ENCODE measurements around the gene MAP7D1. TPM values are rescaled to one million over a fixed set of nuclear protein-coding genes. Genes with fewer than 3 reads are reported as not detected.

MAP7D1 gene
- total RNA-seq, 3 donors from 2014 or later = 67.4 to 78.0 (median 68.6) TPM

GRCh38 chr1:36132029-36132428 lies 23.9 kb upstream of the MAP7D1 start:
- no peaks in the 10 kb centered on the region for H3K27me3 ChIP-seq
- no peaks in the 10 kb centered on the region for H3K36me3 ChIP-seq
- H3K4me3 ChIP-seq = no peak overlapping the region
- DNase-seq (ENCODE audit: low spot score in 2 of 2) = no peak
- peaks cover 7% of the 10 kb centered on the region in 2 donors for H3K4me1 ChIP-seq
- H3K27ac ChIP-seq = no peak overlapping the region
- intact Hi-C loops (cut with DNase I; ENCODE audit: low total_unique reads) = no loop called here
- no peaks in the 10 kb centered on the region for H3K9me3 ChIP-seq
- no peak for TF ChIP-seq POLR2AphosphoS5 (IDR thresholded peaks at IDR 0.05)
- TF ChIP-seq, protein P1, sequence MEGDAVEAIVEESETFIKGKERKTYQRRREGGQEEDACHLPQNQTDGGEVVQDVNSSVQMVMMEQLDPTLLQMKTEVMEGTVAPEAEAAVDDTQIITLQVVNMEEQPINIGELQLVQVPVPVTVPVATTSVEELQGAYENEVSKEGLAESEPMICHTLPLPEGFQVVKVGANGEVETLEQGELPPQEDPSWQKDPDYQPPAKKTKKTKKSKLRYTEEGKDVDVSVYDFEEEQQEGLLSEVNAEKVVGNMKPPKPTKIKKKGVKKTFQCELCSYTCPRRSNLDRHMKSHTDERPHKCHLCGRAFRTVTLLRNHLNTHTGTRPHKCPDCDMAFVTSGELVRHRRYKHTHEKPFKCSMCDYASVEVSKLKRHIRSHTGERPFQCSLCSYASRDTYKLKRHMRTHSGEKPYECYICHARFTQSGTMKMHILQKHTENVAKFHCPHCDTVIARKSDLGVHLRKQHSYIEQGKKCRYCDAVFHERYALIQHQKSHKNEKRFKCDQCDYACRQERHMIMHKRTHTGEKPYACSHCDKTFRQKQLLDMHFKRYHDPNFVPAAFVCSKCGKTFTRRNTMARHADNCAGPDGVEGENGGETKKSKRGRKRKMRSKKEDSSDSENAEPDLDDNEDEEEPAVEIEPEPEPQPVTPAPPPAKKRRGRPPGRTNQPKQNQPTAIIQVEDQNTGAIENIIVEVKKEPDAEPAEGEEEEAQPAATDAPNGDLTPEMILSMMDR (IDR thresholded peaks at IDR 0.05) = no peak
- no peak for TF ChIP-seq POLR2A (IDR thresholded peaks at IDR 0.05)

DNA sequence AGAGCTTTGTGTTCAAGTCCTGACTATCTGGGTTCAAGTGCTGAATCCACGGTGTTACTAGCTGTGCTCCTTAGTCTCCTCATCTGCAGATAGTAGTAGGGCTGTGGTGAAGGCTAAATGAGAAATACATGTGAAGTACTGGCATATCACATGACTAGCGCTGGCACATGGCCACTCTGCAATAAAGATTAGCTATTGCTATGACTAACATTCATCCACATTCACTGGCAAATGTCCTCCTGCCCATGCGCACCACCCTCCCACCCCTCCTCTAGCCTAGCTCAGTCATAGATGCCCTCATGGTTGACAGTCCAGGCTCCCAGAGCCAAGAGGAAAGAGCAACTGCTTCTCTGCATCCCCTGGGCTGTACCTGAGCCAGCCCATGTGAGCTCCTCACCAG lies 22.5 kb upstream of the MAP7D1 start:
- H3K27ac ChIP-seq = peak overlapping the region; percentile 77 to 84
- intact Hi-C loops (cut with DNase I; ENCODE audit: low total_unique reads) = no loop called here
- no peaks in the 10 kb centered on the region for H3K9me3 ChIP-seq
- TF ChIP-seq POLR2AphosphoS5 (IDR thresholded peaks at IDR 0.05) = no peak
- TF ChIP-seq POLR2A (IDR thresholded peaks at IDR 0.05) = no peak
- TF ChIP-seq, protein P1 (IDR thresholded peaks at IDR 0.05) = no peak
- H3K27me3 ChIP-seq = no peaks in the 10 kb centered on the region
- DNase-seq (ENCODE audit: low spot score in 2 of 2) = no peak
- no peak overlapping the region for H3K4me3 ChIP-seq
- peaks cover 7% of the 10 kb centered on the region in 2 donors for H3K4me1 ChIP-seq
- H3K36me3 ChIP-seq = no peaks in the 10 kb centered on the region

DNA sequence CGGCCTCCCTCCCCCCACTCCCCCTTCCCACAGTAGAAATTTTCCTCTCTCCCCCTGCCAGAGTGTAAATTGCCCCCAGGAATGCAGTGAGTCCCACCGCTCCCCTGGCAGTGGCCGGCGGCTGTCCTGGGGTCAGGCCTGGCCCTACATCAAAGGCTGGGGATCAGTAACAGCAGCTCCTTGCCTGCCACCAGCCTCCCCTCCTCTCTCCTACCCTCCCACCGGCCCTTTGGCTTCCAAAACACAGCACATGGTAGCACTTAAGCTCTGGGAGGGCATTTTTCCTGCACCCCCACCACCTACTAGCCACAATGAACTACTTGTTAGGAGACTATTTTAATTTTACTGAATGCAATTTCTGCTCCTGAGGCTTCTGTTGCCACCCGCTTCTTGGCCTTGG lies 21.9 kb upstream of the MAP7D1 start:
- peaks cover 7% of the 10 kb centered on the region in 2 donors for H3K4me1 ChIP-seq
- intact Hi-C loops (cut with DNase I; ENCODE audit: low total_unique reads) = no loop called here
- H3K4me3 ChIP-seq = no peak overlapping the region
- H3K9me3 ChIP-seq = no peaks in the 10 kb centered on the region
- TF ChIP-seq POLR2AphosphoS5 (IDR thresholded peaks at IDR 0.05) (no peak), POLR2A (IDR thresholded peaks at IDR 0.05) (no peak)
- TF ChIP-seq, protein P1 (IDR thresholded peaks at IDR 0.05) = no peak
- no peaks in the 10 kb centered on the region for H3K36me3 ChIP-seq
- DNase-seq (ENCODE audit: low spot score in 2 of 2) = no peak
- no peaks in the 10 kb centered on the region for H3K27me3 ChIP-seq
- H3K27ac ChIP-seq = peak overlapping the region; percentile 77 to 84

GRCh38 chr1:36134505-36135329 lies 21.2 kb upstream of the MAP7D1 start:
- intact Hi-C loops (cut with DNase I; ENCODE audit: low total_unique reads) = no loop called here

GRCh38 chr1:36135330-36135667 lies 20.7 kb upstream of the MAP7D1 start:
- peak overlapping the region; percentile 77 to 84 for H3K27ac ChIP-seq

More at GRCh38 chr1:36134505-36135329, 21.2 kb upstream of the MAP7D1 start:
- no peak overlapping the region for H3K4me3 ChIP-seq
- H3K4me1 ChIP-seq = peaks cover 7% of the 10 kb centered on the region in 2 donors
- H3K36me3 ChIP-seq = no peaks in the 10 kb centered on the region
- H3K27ac ChIP-seq = peak overlapping the region; percentile 77 to 84
- DNase-seq (ENCODE audit: low spot score in 2 of 2) = peak in 1 of 2 donors; percentile 45
- H3K9me3 ChIP-seq = no peaks in the 10 kb centered on the region
- TF ChIP-seq POLR2AphosphoS5 (IDR thresholded peaks at IDR 0.05) (peak in 1 of 3 donors; percentile 10), POLR2A (IDR thresholded peaks at IDR 0.05) (no peak)
- TF ChIP-seq, protein P1 (IDR thresholded peaks at IDR 0.05) = peak; percentile 42 to 79 (median 63)
- H3K27me3 ChIP-seq = no peaks in the 10 kb centered on the region

More at GRCh38 chr1:36135330-36135667, 20.7 kb upstream of the MAP7D1 start:
- DNase-seq (ENCODE audit: low spot score in 2 of 2) = no peak
- Histone ChIP-seq H3K9me3 (no peaks in the 10 kb centered on the region), H3K4me1 (peaks cover 7% of the 10 kb centered on the region in 2 donors), H3K27me3 (no peaks in the 10 kb centered on the region), H3K36me3 (no peaks in the 10 kb centered on the region), H3K4me3 (no peak overlapping the region)
- intact Hi-C loops (cut with DNase I; ENCODE audit: low total_unique reads) = no loop called here
- TF ChIP-seq, protein P1 (IDR thresholded peaks at IDR 0.05) = no peak
- TF ChIP-seq POLR2AphosphoS5 (IDR thresholded peaks at IDR 0.05) (no peak), POLR2A (IDR thresholded peaks at IDR 0.05) (no peak)
